HG02884 (cell line): ENCODE results near the gene DNAJC8.

ENCODE experiments used
- ATAC-seq: cut with Tn5 transposase; IDR thresholded peaks from one replicate; pipeline ENCODE4 v1.9.1; 2021; ENCODE audit warnings: mild to moderate bottlenecking, moderate library complexity; ENCODE audit not compliant: unreplicated experiment

DNAJC8 gene

GRCh38 chr1:28173151-28173979 lies 59.5 kb downstream of the DNAJC8 start:
- ATAC-seq: no peak

GRCh38 chr1:28172713-28173150 lies 60.1 kb downstream of the DNAJC8 start:
- peak; percentile 40 for ATAC-seq

DNA sequence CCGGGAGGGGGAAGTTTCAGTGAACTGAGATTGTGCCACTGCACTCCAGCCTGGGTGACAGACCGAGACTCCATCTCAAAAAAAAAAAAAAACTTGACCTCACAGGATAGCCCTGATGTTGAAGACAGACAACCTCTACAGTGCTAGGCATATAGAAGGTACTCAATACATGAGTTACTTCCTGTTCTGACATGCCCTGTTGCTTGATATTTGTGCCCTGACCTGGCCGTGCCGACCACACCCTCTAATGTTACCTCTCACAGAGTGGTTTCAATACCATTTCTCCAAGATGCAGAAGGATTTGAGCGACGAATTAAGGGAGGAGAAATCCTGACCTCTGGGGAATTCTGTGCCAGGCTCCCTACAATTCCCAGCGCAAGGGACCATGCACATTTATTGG lies 61.6 kb downstream of the DNAJC8 start:
- ATAC-seq: no peak

GRCh38 chr1:28170001-28170596 lies 62.7 kb downstream of the DNAJC8 start:
- ATAC-seq: no peak

DNA sequence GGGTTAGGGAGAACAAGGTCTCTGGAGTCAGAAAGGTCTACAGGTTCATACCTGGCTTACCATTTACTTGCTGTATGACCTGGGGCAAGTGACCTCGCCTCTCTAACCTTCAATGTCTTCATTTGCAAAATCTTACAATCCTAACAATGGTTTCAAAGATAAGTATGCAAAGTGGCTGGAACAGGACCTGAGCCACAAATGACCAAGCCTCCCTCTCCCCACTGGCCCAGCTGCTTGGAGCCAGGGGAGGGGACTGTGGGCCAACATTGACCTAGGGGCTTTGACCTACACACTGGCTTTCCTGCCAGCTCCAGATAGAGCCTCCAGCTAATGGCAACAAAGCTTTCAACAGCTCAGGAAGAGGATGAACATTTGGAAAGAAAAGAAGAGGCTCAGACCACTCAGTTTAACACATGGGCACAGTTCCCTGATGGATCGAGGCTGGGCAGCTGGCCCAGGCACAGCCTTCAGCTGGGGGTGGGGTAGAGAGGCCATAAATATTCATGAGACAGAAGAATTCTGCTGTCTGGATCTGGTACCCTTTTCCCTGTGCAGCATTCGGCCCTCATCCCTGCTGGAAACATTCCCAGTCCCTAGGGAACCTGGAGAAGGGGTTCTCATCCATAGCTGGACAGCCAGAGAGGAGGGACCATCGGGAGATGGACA lies 69.2 kb downstream of the DNAJC8 start:
- no peak for ATAC-seq

DNA sequence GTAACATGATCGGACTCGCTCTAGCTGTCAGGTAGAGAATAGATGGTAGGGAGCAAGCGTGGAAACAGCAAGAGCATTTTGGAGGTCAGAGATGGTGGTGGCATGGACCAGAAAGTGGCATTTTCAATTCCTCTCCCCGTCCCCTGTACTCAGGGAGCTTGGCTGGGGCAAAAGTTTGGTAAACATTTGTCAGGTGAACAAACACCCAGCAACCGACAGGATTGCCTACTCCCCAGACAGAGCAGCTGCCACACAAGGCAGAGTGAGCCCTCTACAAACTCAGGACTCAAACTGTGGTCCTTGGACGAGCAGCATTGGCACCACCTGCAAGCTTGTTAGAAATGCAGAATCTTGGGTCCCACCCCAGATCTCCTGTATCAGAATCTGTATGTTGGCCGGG lies 70.7 kb downstream of the DNAJC8 start:
- no peak for ATAC-seq

- ATAC-seq: no peak
Measured at GRCh38 chr1:28161751-28162150, 71.1 kb downstream of the DNAJC8 start.

GRCh38 chr1:28160782-28161266 lies 72.0 kb downstream of the DNAJC8 start:
- ATAC-seq: no peak

DNA sequence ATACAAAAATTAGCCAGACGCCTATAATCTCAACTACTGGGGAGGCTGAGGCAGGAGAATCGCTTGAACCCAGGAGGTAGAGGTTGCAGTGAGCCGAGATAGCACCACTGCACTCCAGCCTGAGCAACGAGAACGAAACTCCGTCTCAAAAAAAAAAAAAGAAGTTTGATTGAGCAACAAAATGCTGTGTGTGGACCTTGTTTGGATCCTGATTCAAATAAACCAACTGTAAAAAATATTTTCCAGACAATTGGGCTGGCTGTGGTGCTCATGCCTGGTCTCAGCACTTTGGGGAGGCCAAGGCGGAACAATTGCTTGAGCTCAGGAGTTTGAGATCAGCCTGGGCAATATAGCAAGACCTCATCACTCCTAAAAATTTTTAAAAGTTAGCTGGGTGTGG lies 73.1 kb downstream of the DNAJC8 start:
- ATAC-seq: no peak

- no peak for ATAC-seq
Measured at GRCh38 chr1:28159243-28159642, 73.6 kb downstream of the DNAJC8 start.

- no peak for ATAC-seq
Measured at GRCh38 chr1:28157894-28158293, 74.9 kb downstream of the DNAJC8 start.

GRCh38 chr1:28156821-28157220 lies 76.0 kb downstream of the DNAJC8 start:
- no peak for ATAC-seq

GRCh38 chr1:28155628-28156027 lies 77.2 kb downstream of the DNAJC8 start:
- ATAC-seq: no peak

DNA sequence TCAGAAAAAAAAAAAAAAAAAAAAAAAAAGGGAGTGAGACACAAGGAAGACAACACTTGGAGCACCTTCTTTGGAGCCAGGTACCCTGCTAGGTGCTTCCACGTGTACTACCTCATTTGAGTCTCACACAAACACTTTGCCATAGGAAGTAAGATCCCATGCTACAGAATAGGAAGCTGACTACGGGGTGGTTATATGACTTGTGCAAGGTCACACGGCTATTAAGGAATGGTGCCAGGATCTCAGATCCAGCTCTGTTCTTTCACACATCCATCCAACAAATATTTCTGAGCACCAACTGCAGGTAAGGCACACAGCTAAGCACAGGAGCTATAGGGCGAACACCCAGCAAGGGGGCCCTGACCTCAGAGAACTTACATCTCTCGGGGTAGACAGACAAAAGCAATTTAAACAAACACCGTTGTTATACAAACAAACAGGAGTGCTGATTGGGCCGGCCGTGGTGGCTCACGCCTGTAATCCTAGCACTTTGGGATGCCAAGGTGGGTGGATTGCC lies 78.7 kb downstream of the DNAJC8 start:
- ATAC-seq: no peak
